GM19238 (cell line): ENCODE measurements around the gene MSH6.
"Not testable (repeated sequence)": the region's sequence is repeated elsewhere in the genome, so short reads cannot be mapped to it uniquely, and the experiment has no call there.

ENCODE experiments used
- DNase-seq: peaks from one replicate; pipeline ENCODE4 v3.0.0; 2011; ENCODE audit warnings: low spot score; ENCODE audit not compliant: insufficient read length

MSH6 gene

GRCh38 chr2:47838249-47838648, 55.3 kb downstream of the MSH6 start:
- no peak for DNase-seq

GRCh38 chr2:47838686-47839085, 55.7 kb downstream of the MSH6 start:
- DNase-seq = no peak

- no peak for DNase-seq
Measured at GRCh38 chr2:47842846-47843245, 59.9 kb downstream of the MSH6 start.

GRCh38 chr2:47843407-47843806, 60.5 kb downstream of the MSH6 start:
- DNase-seq = no peak

DNA sequence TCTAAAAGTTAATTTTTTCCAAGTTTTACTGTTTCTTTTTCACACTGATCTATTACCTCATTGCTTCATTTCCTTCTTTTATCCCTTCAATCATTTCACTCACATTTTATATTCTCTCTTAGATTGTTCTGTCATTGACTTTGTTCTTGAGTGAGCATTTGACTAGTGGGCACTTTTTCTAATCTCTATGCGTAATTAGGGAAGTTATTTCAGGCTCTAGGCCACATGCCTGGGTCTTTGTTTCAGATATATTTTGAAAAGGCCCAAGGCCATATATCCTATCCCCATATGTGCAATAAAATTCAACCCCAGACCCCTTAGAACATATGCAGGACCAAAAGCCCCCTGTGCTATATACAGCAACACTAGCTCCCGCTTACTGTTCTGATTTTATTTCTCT, 61.2 kb downstream of the MSH6 start:
- no peak for DNase-seq

- DNase-seq = no peak
Measured at GRCh38 chr2:47849368-47849767, 66.4 kb downstream of the MSH6 start.

DNA sequence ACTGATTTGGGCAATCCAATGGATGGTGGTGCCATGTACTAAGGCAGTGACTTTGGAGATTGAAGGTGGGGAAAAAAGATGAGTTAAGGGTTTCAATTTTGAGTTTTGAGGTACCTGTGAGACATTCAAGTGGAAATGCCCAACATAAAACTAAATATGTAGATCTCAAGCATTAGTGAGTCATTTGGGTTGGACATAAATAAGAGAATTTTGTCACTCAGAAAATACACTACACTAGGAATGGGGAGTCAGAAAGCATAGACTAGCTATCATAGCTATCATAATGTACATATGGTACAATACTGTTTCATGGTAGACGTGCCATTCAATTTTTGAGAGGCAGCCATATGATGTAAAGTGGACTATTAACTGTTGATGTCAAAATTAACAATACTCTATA, 67.3 kb downstream of the MSH6 start:
- no peak for DNase-seq

DNA sequence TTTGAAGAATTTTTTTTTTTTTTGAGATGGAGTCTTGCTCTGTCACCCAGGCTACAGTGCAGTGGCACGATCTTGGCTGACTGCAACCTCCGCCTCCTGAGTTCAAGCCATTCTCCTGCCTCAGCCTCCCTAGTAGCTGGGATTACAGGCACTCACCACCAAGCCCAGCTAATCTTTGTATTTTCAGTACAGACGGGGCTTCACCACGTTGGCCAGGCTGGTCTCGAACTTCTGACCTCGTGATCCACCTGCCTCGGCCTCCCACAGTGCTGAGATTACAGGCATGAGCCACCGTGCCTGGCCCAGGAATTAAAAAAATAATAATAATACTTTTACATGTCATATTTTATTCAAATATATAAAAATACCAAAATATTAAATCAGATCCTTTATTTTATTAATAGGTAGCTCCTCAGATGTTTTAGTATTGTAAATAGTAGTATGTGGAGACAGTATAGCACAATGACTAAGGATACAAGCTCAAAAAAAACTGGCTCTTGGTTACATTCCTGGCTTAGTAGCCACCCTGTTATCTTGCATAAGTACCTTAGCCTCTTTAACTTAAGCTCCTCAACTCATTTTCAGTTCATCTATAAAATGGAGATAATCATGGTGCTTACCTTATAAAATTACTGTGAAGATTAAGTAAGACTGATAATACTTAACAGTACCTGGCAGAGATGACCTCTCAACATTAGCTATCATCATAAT, 70.3 kb downstream of the MSH6 start:
- DNase-seq = not testable (repeated sequence)
